HCT116 (cell line): ENCODE results near the gene STPG3. TPM values are rescaled to one million over a fixed set of nuclear protein-coding genes. Genes with fewer than 3 reads are reported as not detected.

Experiments
- ATAC-seq: fragments of 200-7000 bp; cut with Tn5 transposase; 2 replicates; pipeline ENCODE4 v1.9.1; 2020; ENCODE audit warnings: mild to moderate bottlenecking, moderate library complexity
- BruUV-seq: library from RNA; stranded (reverse); fragments of 400-500 nt; replicated peaks from 2 replicates; lab custom pipeline; 2021; lab: Mats Ljungman, UMichigan
- CTCF ChIA-PET: fragments of 300-600 bp; sonication (Branson Sonifier 250); formaldehyde crosslinking; loops from one replicate; lab custom pipeline; 2021; ENCODE audit warnings: antibody characterized with exemption; lab: Charles Lee
- POLR2A ChIA-PET: fragments of 300-600, 350-600 bp; sonication (Branson Sonifier 250); formaldehyde crosslinking; loops from one replicate; lab custom pipeline; 2021; ENCODE audit warnings: antibody characterized with exemption; lab: Charles Lee
- RAD21 ChIA-PET, 2 experiments: fragments of 300-600 bp; sonication (Branson Sonifier 250); formaldehyde crosslinking; loops; one replicate each; lab custom pipeline; 2023; ENCODE audit warnings: low total read pairs in 2 of 2; ENCODE audit not compliant: uncharacterized antibody in 2 of 2, unreplicated experiment in 2 of 2, low non-redundant PET in 1 of 2; lab: Charles Lee
- DNase-seq: peaks from one replicate; pipeline ENCODE4 v3.0.0-alpha.2; 2010; ENCODE audit warnings: low read depth, low spot score
- H2AFZ ChIP-seq: fragments of 200-600 bp; shearing (Covaris generic), sonication (generic); 2 replicates; pipeline ENCODE4 v1.6.1; 2017; ENCODE audit warnings: low read depth, mixed run types, mixed read lengths, antibody characterized with exemption, low read length; ENCODE audit not compliant: poor library complexity, severe bottlenecking
- H3K27ac ChIP-seq: 2 replicates; pipeline ENCODE4 v1.5.1; 2012; ENCODE audit warnings: low read depth, low read length
- H3K27me3 ChIP-seq: fragments of 200-600 bp; sonication (generic); 2 replicates; pipeline ENCODE4 v1.6.1; 2016; ENCODE audit warnings: mixed run types, low read length, mixed read lengths; ENCODE audit not compliant: insufficient read depth
- H3K36me3 ChIP-seq, 2 experiments: fragments of 200-500 bp in 1 of 2; fragments of 200-600 bp in 1 of 2; sonication (Bioruptor generic) in 1 of 2; sonication (generic) in 1 of 2; 2 replicates each; pipeline versions ENCODE4 v1.5.1 to v1.6.1; 2014 to 2016; ENCODE audit warnings: low read length in 2 of 2, inconsistent platforms in 1 of 2, mixed read lengths in 1 of 2, mixed run types in 1 of 2; ENCODE audit not compliant: insufficient read depth in 2 of 2, control insufficient read depth in 1 of 2
- H3K4me1 ChIP-seq, 2 experiments: fragments of 200-600 bp in 1 of 2; sonication (generic) in 1 of 2; 2 replicates each; pipeline versions ENCODE4 v1.5.1 to v1.6.1; 2012 to 2017; ENCODE audit warnings: low read length in 2 of 2, inconsistent platforms in 1 of 2, mild to moderate bottlenecking in 1 of 2, mixed read lengths in 1 of 2, mixed run types in 1 of 2, moderate library complexity in 1 of 2; ENCODE audit not compliant: insufficient read depth in 2 of 2, control insufficient read depth in 1 of 2
- H3K4me2 ChIP-seq: fragments of 200-600 bp; sonication (generic); 2 replicates; pipeline ENCODE4 v1.6.1; 2017; ENCODE audit warnings: mixed run types, low read length, mixed read lengths
- H3K4me3 ChIP-seq, 2 experiments: fragments of 200-600 bp in 1 of 2; sonication (generic) in 1 of 2; replicated peaks in 1 of 2; 2 replicates each; pipeline ENCODE4 v1.5.1; 2011 to 2016; ENCODE audit warnings: low read length in 2 of 2, control low read depth in 1 of 2, low read depth in 1 of 2, mild to moderate bottlenecking in 1 of 2, mixed read lengths in 1 of 2, mixed run types in 1 of 2
- H3K79me2 ChIP-seq: fragments of 200-600 bp; sonication (generic); 2 replicates; pipeline ENCODE4 v1.6.1; 2017; ENCODE audit warnings: mild to moderate bottlenecking, mixed run types, low read length, moderate library complexity, mixed read lengths; ENCODE audit not compliant: insufficient read depth
- H3K9ac ChIP-seq: fragments of 200-600 bp; sonication (generic); 2 replicates; pipeline ENCODE4 v1.6.1; 2016; ENCODE audit warnings: low read length, mixed read lengths
- H3K9me2 ChIP-seq: fragments of 200-600 bp; sonication (generic), shearing (Covaris generic); 2 replicates; pipeline ENCODE4 v1.6.1; 2017; ENCODE audit warnings: mixed run types, mild to moderate bottlenecking, moderate library complexity; ENCODE audit not compliant: insufficient read depth
- H3K9me3 ChIP-seq, 2 experiments: fragments of 200-500 bp in 1 of 2; fragments of 200-600 bp in 1 of 2; sonication (Bioruptor generic) in 1 of 2; sonication (generic) in 1 of 2; 2 replicates each; pipeline ENCODE4 v1.6.1; 2014 to 2017; ENCODE audit warnings: low read length in 2 of 2, mixed read lengths in 2 of 2, inconsistent platforms in 1 of 2, low read depth in 1 of 2, mild to moderate bottlenecking in 1 of 2, mixed run types in 1 of 2, moderate library complexity in 1 of 2; ENCODE audit not compliant: control insufficient read depth in 1 of 2, insufficient read depth in 1 of 2
- H4K20me1 ChIP-seq: fragments of 200-600 bp; sonication (generic), shearing (Covaris generic); 2 replicates; pipeline ENCODE4 v1.6.1; 2017; ENCODE audit warnings: mixed run types, mild to moderate bottlenecking, moderate library complexity; ENCODE audit not compliant: insufficient read depth
- CEBPB ChIP-seq: IDR thresholded peaks from 2 replicates; pipeline ENCODE4 v1.6.1; 2012; ENCODE audit warnings: low read depth
- EGR1 ChIP-seq: IDR thresholded peaks from 2 replicates; pipeline ENCODE4 v1.6.1; 2012; ENCODE audit warnings: low read depth
- EZH2 ChIP-seq: fragments of 200-600 bp; sonication (generic); IDR thresholded peaks from 2 replicates; pipeline ENCODE4 v1.6.1; 2017; ENCODE audit warnings: antibody characterized with exemption, mixed run types
- MAX ChIP-seq: IDR thresholded peaks from 2 replicates; pipeline ENCODE4 v1.6.1; 2012
- POLR2A ChIP-seq: IDR thresholded peaks from 2 replicates; pipeline ENCODE4 v1.7.0; 2011; ENCODE audit warnings: borderline replicate concordance; ENCODE audit not compliant: insufficient read depth, insufficient read length; ENCODE audit errors: extremely low read depth
- POLR2AphosphoS5 ChIP-seq: IDR thresholded peaks from 2 replicates; pipeline ENCODE4 v1.6.1; 2011; ENCODE audit warnings: mild to moderate bottlenecking, low read depth, low read length, moderate library complexity
- RAD21 ChIP-seq: IDR thresholded peaks from 2 replicates; pipeline ENCODE4 v1.6.1; 2012; ENCODE audit warnings: low read depth, mild to moderate bottlenecking
- REST ChIP-seq: IDR thresholded peaks from 2 replicates; pipeline ENCODE4 v1.6.1; 2012; ENCODE audit warnings: low read depth
- SIN3A ChIP-seq: IDR thresholded peaks from 2 replicates; pipeline ENCODE4 v1.6.1; 2012; ENCODE audit warnings: low read depth
- SRF ChIP-seq: IDR thresholded peaks from 2 replicates; pipeline ENCODE4 v1.6.1; 2012; ENCODE audit warnings: low read depth
- TCF7L2 ChIP-seq: IDR thresholded peaks from 2 replicates; pipeline ENCODE4 v1.7.0; 2011; ENCODE audit warnings: borderline replicate concordance, inconsistent platforms; ENCODE audit not compliant: insufficient read depth, insufficient read length; ENCODE audit errors: extremely low read depth
- ZBTB33 ChIP-seq: IDR thresholded peaks from 2 replicates; pipeline ENCODE4 v1.6.1; 2011; ENCODE audit warnings: mild to moderate bottlenecking, low read length, moderate library complexity; ENCODE audit not compliant: insufficient replicate concordance; ENCODE audit errors: extremely low read depth
- intact Hi-C: fragments of 100-400 bp; cut with micrococcal nuclease; formaldehyde crosslinking; loops from 2 replicates; pipeline ENCODE4 v1.10.0; 2022
- total RNA-seq: library from RNA; stranded (reverse); gene quantifications from one replicate; pipeline ENCODE4 v1.2.1, GENCODE V29; 2021; ENCODE audit not compliant: unreplicated experiment

The STPG3 gene
- total RNA-seq, 1 experiment from 2014 or later, result not detected

- TF ChIP-seq REST (no peak), POLR2AphosphoS5 (peak; percentile 97)
Measured at GRCh38 chr9:137277329-137278041, 26.4 kb downstream of the STPG3 start, which contains the start of gene TOR4A (continued).

- peak overlapping the region; percentile 96 for H3K27ac ChIP-seq
- POLR2A ChIA-PET, result interaction anchor here (0.8 to 1.7 kb wide), 5 partner anchors 9 to 150 kb away, joined by 3 to 14 read pairs (median 5); partner anchors contain the start of genes NELFB and TUBB4B
- peaks cover 31 to 46% of the 10 kb centered on the region in 2 experiments for H3K4me1 ChIP-seq
- RAD21 ChIA-PET, result interaction anchor here (0.5 to 1.4 kb wide), 2 partner anchors 9 to 145 kb away, joined by 3 to 6 read pairs; partner anchors contain the start of genes EXD3 (in 1 of the 2) and NOXA1 (in 1 of the 2)
- no peaks in the 10 kb centered on the region for H3K27me3 ChIP-seq
- H3K9me3 ChIP-seq, result no peaks in the 10 kb centered on the region
- H3K79me2 ChIP-seq, result peaks cover 34% of the 10 kb centered on the region
- H3K9ac ChIP-seq, result peak overlapping the region; percentile 84
- intact Hi-C loops, result no loop called here
- H3K4me3 ChIP-seq, result peak overlapping the region; percentile 80 to 90
- peak overlapping the region; percentile 85 for H3K4me2 ChIP-seq
- no peaks in the 10 kb centered on the region for H3K9me2 ChIP-seq
- no peak overlapping the region for H2AFZ ChIP-seq
- TF ChIP-seq POLR2A (no peak), TCF7L2 (no peak), POLR2AphosphoS5 (no peak), SRF (no peak), SIN3A (no peak), ZBTB33 (no peak), EGR1 (no peak), EZH2 (no peak), MAX (no peak), CEBPB (no peak), RAD21 (no peak), REST (no peak)
- TSS peak; percentile 89 for BruUV-seq
- peaks cover 0 to 15% of the 10 kb centered on the region in 2 experiments; a peak in 3 of 4 replicates for H3K36me3 ChIP-seq
- H4K20me1 ChIP-seq, result no peaks in the 10 kb centered on the region
- DNase-seq, result no peak
- CTCF ChIA-PET, result interaction anchor here (2.0 kb wide), 1 partner anchor 9 kb away, joined by 18 read pairs; no protein-coding TSS in a partner anchor
- ATAC-seq, result no peak
Measured at GRCh38 chr9:137278061-137278701, 27.1 kb downstream of the STPG3 start.
